ENCODE measurements around the gene SNRNP25. TPM values are rescaled to one million over a fixed set of nuclear protein-coding genes. Genes with fewer than 3 reads are reported as not detected.

The SNRNP25 gene
- total and polyA plus RNA-seq, 4 experiments from 2014 or later, result 10.0 to 20.1 (median 11.3) TPM

DNA sequence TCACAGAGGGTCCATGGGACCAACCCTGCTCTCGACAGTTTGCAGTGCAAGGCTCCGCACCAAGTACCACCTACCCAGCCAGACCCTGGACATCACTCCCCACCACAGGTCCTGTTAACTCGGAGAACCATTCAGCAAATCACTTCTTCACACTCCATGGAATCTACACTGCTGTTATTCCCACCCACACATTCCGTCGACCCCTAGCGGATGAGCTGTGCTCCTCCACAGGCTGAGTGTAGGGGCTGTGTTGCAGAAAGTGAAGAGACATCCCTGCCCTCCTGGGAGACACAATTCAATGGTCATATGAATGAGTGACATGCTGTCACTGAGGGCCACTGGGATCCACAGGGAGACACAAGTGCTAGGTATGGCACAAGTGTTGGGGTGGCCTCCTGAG lies 51.9 kb downstream of the SNRNP25 start:
- H3K27ac ChIP-seq (ENCODE audit: low read depth, low read length), result no peak overlapping the region
- Mint-ChIP-seq H3K36me3 (peaks cover 18 to 34% of the 10 kb centered on the region in 2 donors), H3K4me1 (peaks cover 1 to 6% (median 4%) of the 10 kb centered on the region in 4 donors), H3K27ac (no peak overlapping the region), H3K9me3 (no peaks in the 10 kb centered on the region), H3K27me3 (no peaks in the 10 kb centered on the region), H3K4me3 (no peak overlapping the region)
- H3K4me3 ChIP-seq (ENCODE audit: low read length in 2 of 2), result no peak overlapping the region
- H3K36me3 ChIP-seq (ENCODE audit: insufficient read depth, low read length), result peaks cover 12% of the 10 kb centered on the region
- peaks cover 4% of the 10 kb centered on the region for H3K4me1 ChIP-seq (ENCODE audit: insufficient read depth, low read length)
- CTCF ChIA-PET (ENCODE audit: partially characterized antibody), result interaction anchor here (1.3 to 5.1 kb wide), 6 partner anchors 10 to 86 kb away, joined by 3 to 42 read pairs (median 20); no protein-coding TSS in a partner anchor
- intact Hi-C loops (cut with micrococcal nuclease), result no loop called here
- POLR2A ChIA-PET (ENCODE audit: partially characterized antibody), result no interaction called here
- H3K9me3 ChIP-seq (ENCODE audit: control insufficient read depth in 1 of 2, low read length in 2 of 2), result no peaks in the 10 kb centered on the region
- no peak for DNase-seq
- no peaks in the 10 kb centered on the region for H3K27me3 ChIP-seq (ENCODE audit: insufficient read depth, low read length)

DNA sequence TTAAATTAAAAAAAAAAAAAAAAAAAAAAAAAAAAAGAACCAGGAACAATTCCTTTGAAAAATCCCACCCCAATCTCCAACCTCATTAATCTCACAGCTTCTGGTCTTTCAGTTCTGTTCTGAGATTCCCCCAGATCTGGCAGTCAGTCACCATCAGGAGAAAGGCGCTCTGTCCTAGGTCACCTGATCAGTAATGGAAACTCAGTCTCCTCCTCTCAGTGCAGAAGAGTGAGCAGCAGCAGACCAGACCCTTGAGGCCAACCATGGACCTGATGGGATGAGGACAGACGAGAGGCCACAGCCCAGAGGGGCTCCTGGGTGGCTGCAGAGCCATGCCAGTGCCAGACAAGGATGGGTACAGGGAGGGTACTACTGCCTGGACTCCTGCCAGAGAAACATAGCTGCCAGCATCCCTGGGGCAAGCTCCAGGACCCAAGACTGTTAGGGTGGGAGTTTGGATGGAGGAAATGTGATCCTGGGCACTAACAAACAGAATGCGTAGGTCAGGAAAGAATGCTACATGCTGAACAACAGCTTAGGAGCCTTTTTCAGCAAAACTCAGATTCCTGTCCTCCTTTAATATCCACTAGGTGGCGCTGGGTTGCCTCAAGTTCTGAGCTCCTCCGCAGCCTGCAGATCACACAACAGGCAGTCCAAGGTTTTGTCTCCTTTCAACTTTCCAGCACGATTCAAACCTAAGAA lies 53.1 kb downstream of the SNRNP25 start:
- H3K9me3 Mint-ChIP-seq, result no peaks in the 10 kb centered on the region
- Histone ChIP-seq H3K4me3 (ENCODE audit: low read length in 2 of 2) (no peak overlapping the region), H3K4me1 (ENCODE audit: insufficient read depth, low read length) (peaks cover 4% of the 10 kb centered on the region), H3K36me3 (ENCODE audit: insufficient read depth, low read length) (peaks cover 14% of the 10 kb centered on the region), H3K9me3 (ENCODE audit: control insufficient read depth in 1 of 2, low read length in 2 of 2) (no peaks in the 10 kb centered on the region), H3K27me3 (ENCODE audit: insufficient read depth, low read length) (no peaks in the 10 kb centered on the region), H3K27ac (ENCODE audit: low read depth, low read length) (no peak overlapping the region)
- H3K4me1 Mint-ChIP-seq, result peaks cover 1 to 6% (median 4%) of the 10 kb centered on the region in 4 donors
- no peak overlapping the region for H3K4me3 Mint-ChIP-seq
- peaks cover 15 to 37% of the 10 kb centered on the region in 2 donors for H3K36me3 Mint-ChIP-seq
- ChIA-PET POLR2A (ENCODE audit: partially characterized antibody) (interaction anchor here (0.8 kb wide), 1 partner anchor 255 kb away, joined by 4 read pairs; no protein-coding TSS in a partner anchor), CTCF (ENCODE audit: partially characterized antibody) (interaction anchor here (0.7 to 5.1 kb wide), 32 partner anchors 8 to 256 kb away, joined by 3 to 42 read pairs (median 4); partner anchors contain the start of genes HBQ1 and LUC7L)
- no peaks in the 10 kb centered on the region for H3K27me3 Mint-ChIP-seq
- intact Hi-C loops (cut with micrococcal nuclease), result loop anchor here (1.0 kb wide), 2 partner anchors 75 to 256 kb away; no protein-coding TSS in a partner anchor
- H3K27ac Mint-ChIP-seq, result peak overlapping the region in 2 of 7 donors; percentile 11 to 29
- DNase-seq, result peak in 4 of 5 donors; percentile 61 to 70 (median 66)

Small RNAs within 50 kb of the gene (microRNA-seq; reads per million reads assigned to microRNA genes)
- gene MIR6859-4 (ENCODE audit: borderline microRNAs expressed, borderline number of aligned reads, borderline replicate concordance), result not detected

Other genes with a start within 250 kb of the SNRNP25 start
- gene POLR3K, start 220 bp upstream of the SNRNP25 start, total RNA-seq, result 10 to 100 TPM; 19.9 to 21.7 TPM
- gene POLR3K, start 220 bp upstream of the SNRNP25 start, polyA plus RNA-seq, result 10 to 100 TPM; 41.5 to 43.1 TPM
- gene RHBDF1, start 18.8 kb downstream of the SNRNP25 start, total RNA-seq, result not detected
- gene RHBDF1, start 18.8 kb downstream of the SNRNP25 start, polyA plus RNA-seq, result not detected
- gene MPG, start 24.4 kb downstream of the SNRNP25 start, total RNA-seq, result 10 to 100 TPM; 30.7 TPM
- gene MPG, start 24.4 kb downstream of the SNRNP25 start, polyA plus RNA-seq, result 10 to 100 TPM; 58.1 to 82.6 TPM
- gene NPRL3, start 84.8 kb downstream of the SNRNP25 start, total RNA-seq, result 10 to 100 TPM; 38.6 to 40.5 TPM
- gene NPRL3, start 84.8 kb downstream of the SNRNP25 start, polyA plus RNA-seq, result 10 to 100 TPM in 1 of 2 donors, 1 to 10 TPM in 1; 9.0 to 15.2 TPM
- gene HBZ, start 98.8 kb downstream of the SNRNP25 start, total RNA-seq, result not detected
- gene HBZ, start 98.8 kb downstream of the SNRNP25 start, polyA plus RNA-seq, result not detected
- gene HBM, start 112.2 kb downstream of the SNRNP25 start, total RNA-seq, result not detected
- gene HBM, start 112.2 kb downstream of the SNRNP25 start, polyA plus RNA-seq, result not detected
- gene HBA2, start 119.0 kb downstream of the SNRNP25 start, total RNA-seq, result under 1 TPM in 1 of 2 experiments, not detected in 1; 0.75 TPM
- gene HBA2, start 119.0 kb downstream of the SNRNP25 start, polyA plus RNA-seq, result 1 to 10 TPM in 1 of 2 donors, under 1 TPM in 1; 0.83 to 1.1 TPM
- under 1 TPM in 1 of 2 experiments, not detected in 1; 0.76 TPM for gene HBA1, start 122.9 kb downstream of the SNRNP25 start, total RNA-seq
- not detected for gene HBA1, start 122.9 kb downstream of the SNRNP25 start, polyA plus RNA-seq
- not detected for gene HBQ1, start 126.6 kb downstream of the SNRNP25 start, total RNA-seq
- gene HBQ1, start 126.6 kb downstream of the SNRNP25 start, polyA plus RNA-seq, result not detected
- 100 to 1,000 TPM; 147 to 157 TPM for gene LUC7L, start 175.6 kb downstream of the SNRNP25 start, total RNA-seq
- gene LUC7L, start 175.6 kb downstream of the SNRNP25 start, polyA plus RNA-seq, result 10 to 100 TPM in 1 of 2 donors, 1 to 10 TPM in 1; 5.1 to 12.9 TPM
- 10 to 100 TPM; 34.8 to 41.1 TPM for gene FAM234A, start 181.0 kb downstream of the SNRNP25 start, total RNA-seq
- 10 to 100 TPM; 18.2 to 35.1 TPM for gene FAM234A, start 181.0 kb downstream of the SNRNP25 start, polyA plus RNA-seq
- gene RGS11, start 222.1 kb downstream of the SNRNP25 start, total RNA-seq, result under 1 TPM in 1 of 2 experiments, not detected in 1; 0.44 TPM
- not detected for gene RGS11, start 222.1 kb downstream of the SNRNP25 start, polyA plus RNA-seq
- gene ARHGDIG, start 226.8 kb downstream of the SNRNP25 start, total RNA-seq, result under 1 TPM in 1 of 2 experiments, not detected in 1; 0.96 TPM
- not detected for gene ARHGDIG, start 226.8 kb downstream of the SNRNP25 start, polyA plus RNA-seq
- not detected for gene PDIA2, start 229.3 kb downstream of the SNRNP25 start, total RNA-seq
- not detected for gene PDIA2, start 229.3 kb downstream of the SNRNP25 start, polyA plus RNA-seq

All from CD4-positive, alpha-beta memory T cell (primary cell).